HG02571 (cell line): ENCODE measurements around the gene FGF19.

Source experiments
- ATAC-seq: cut with Tn5 transposase; IDR thresholded peaks from one replicate; pipeline ENCODE4 v1.9.1; 2021; ENCODE audit warnings: mild to moderate bottlenecking, moderate library complexity; ENCODE audit not compliant: unreplicated experiment

The FGF19 gene

GRCh38 chr11:69703768-69704507 is at the start of gene FGF19:
Gene FGF19 (minus strand): TSS chr11:69704022. CDS start chr11:69703876, 146 bp downstream.
- ATAC-seq, result no peak

- ATAC-seq, result no peak
Measured at GRCh38 chr11:69752890-69753289, 49.1 kb upstream of the FGF19 start.

GRCh38 chr11:69750875-69751597 is 47.2 kb upstream of the FGF19 start:
- ATAC-seq, result no peak

- ATAC-seq, result no peak
Measured at GRCh38 chr11:69750108-69750850, 46.5 kb upstream of the FGF19 start.

GRCh38 chr11:69748637-69749036 is 44.8 kb upstream of the FGF19 start:
- ATAC-seq, result no peak

- no peak for ATAC-seq
Measured at GRCh38 chr11:69746752-69747742, 43.2 kb upstream of the FGF19 start.

- ATAC-seq, result no peak
Measured at GRCh38 chr11:69746140-69746539, 42.3 kb upstream of the FGF19 start.

GRCh38 chr11:69745201-69745600 is 41.4 kb upstream of the FGF19 start:
- ATAC-seq, result no peak

- no peak for ATAC-seq
Measured at GRCh38 chr11:69744435-69744834, 40.6 kb upstream of the FGF19 start.

- ATAC-seq, result no peak
Measured at GRCh38 chr11:69734841-69735240, 31.0 kb upstream of the FGF19 start.

- ATAC-seq, result no peak
Measured at GRCh38 chr11:69734367-69734766, 30.5 kb upstream of the FGF19 start.

- ATAC-seq, result no peak
Measured at GRCh38 chr11:69732910-69733309, 29.1 kb upstream of the FGF19 start.

GRCh38 chr11:69731110-69731509 is 27.3 kb upstream of the FGF19 start:
- no peak for ATAC-seq

GRCh38 chr11:69730500-69730899 is 26.7 kb upstream of the FGF19 start:
- ATAC-seq, result no peak

- ATAC-seq, result no peak
Measured at GRCh38 chr11:69729252-69729651, 25.4 kb upstream of the FGF19 start.

GRCh38 chr11:69727266-69727665 is 23.4 kb upstream of the FGF19 start:
- ATAC-seq, result no peak

GRCh38 chr11:69726481-69726880 is 22.7 kb upstream of the FGF19 start:
- ATAC-seq, result no peak

- no peak for ATAC-seq
Measured at GRCh38 chr11:69726019-69726418, 22.2 kb upstream of the FGF19 start.

GRCh38 chr11:69721745-69722144 is 17.9 kb upstream of the FGF19 start:
- no peak for ATAC-seq

- no peak for ATAC-seq
Measured at GRCh38 chr11:69721106-69721505, 17.3 kb upstream of the FGF19 start.
